ENCODE data around the gene CLCN4. TPM values are rescaled to one million over a fixed set of nuclear protein-coding genes. Genes with fewer than 3 reads are reported as not detected.

The CLCN4 gene
- total RNA-seq, 1 experiment from 2014 or later: 6.9 TPM

DNA sequence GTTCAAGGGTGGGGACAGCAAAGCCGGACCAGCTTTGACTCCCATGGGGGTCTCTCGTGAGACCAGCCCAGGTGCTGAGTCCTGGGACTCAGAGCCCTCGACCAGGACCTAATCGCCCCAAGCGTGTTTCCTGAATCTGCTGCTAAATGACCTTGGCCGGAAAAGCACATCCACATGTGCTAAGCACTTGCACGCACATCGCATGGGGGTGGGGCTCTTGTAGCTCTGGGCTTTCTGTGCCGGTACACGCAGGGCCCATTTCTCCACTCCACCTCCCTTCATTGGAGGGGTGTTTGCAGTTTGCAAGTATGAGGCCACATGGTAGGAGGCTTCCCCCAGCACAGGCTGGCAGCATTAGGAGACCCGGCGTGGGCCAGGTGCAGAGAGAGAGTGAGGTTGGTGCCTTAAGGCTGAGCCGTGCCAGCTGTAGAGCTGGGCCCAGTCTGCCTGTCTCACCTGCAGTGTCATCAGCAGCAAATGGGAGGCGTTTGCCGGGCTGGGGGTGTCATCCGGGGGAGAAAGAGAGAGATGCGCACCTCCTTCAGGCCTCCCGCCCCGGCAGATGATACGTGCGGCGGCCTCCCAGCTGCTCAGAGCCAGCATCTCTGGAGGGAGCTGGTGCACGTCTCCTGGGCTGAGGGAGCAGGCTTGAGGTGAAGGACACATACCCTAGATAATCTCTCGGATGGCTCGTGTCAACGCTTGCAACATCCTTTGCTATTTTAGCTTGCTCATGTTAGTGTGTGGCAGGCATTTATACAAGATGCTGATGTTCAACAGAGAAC lies 45.2 kb upstream of the CLCN4 start:
- Histone ChIP-seq H2AFZ (ENCODE audit: low read length) (no peak overlapping the region), H3K27ac (ENCODE audit: insufficient read length, low read depth, low read length) (no peak overlapping the region), H2BK15ac (ENCODE audit: low read depth, low read length) (no peak overlapping the region), H2BK12ac (ENCODE audit: insufficient read length, low read depth, low read length) (no peak overlapping the region), H3K27me3 (ENCODE audit: insufficient read depth, low read length) (no peaks in the 10 kb centered on the region), H4K91ac (ENCODE audit: insufficient read length, low read depth, low read length) (no peak overlapping the region), H3K4ac (ENCODE audit: low read depth, low read length) (no peak overlapping the region), H3K23me2 (ENCODE audit: insufficient read length, low read depth, low read length, poor library complexity, severe bottlenecking) (no peaks in the 10 kb centered on the region), H3K4me1 (ENCODE audit: insufficient read depth, low read length) (0 out of 2 replicates have a peak, but pooled peaks cover 2% of the 10 kb centered on the region), H3K18ac (ENCODE audit: insufficient read length, low read depth, low read length) (no peak overlapping the region), H4K8ac (replicated peaks; ENCODE audit: insufficient read length, low read depth, low read length) (no peak overlapping the region), H3K23ac (ENCODE audit: insufficient read length, low read depth, low read length) (no peak overlapping the region), H4K20me1 (ENCODE audit: control insufficient read depth, insufficient read depth, insufficient read length) (no peaks in the 10 kb centered on the region), H3K79me2 (ENCODE audit: insufficient read depth, low read length) (no peaks in the 10 kb centered on the region), H2BK20ac (ENCODE audit: low read depth, low read length, poor library complexity, severe bottlenecking) (no peak overlapping the region), H4K5ac (ENCODE audit: insufficient read length, low read depth, low read length) (no peak overlapping the region), H3K14ac (ENCODE audit: insufficient read depth, low read length) (no peak overlapping the region), H3T11ph (ENCODE audit: low read length) (no peak overlapping the region), H3K4me2 (ENCODE audit: insufficient read depth, insufficient read length, low read length) (no peak overlapping the region), H3K9me3 (ENCODE audit: control insufficient read depth, low read depth, low read length) (no peaks in the 10 kb centered on the region), H2AK5ac (ENCODE audit: insufficient read length, low read length) (no peak overlapping the region), H3K79me1 (ENCODE audit: insufficient read depth, low read depth, low read length, poor library complexity, severe bottlenecking) (no peaks in the 10 kb centered on the region), H2BK120ac (ENCODE audit: low read depth, low read length, poor library complexity, severe bottlenecking) (no peak overlapping the region), H2BK5ac (ENCODE audit: insufficient read length, low read length) (no peak overlapping the region), H3K9ac (ENCODE audit: extremely low read depth, insufficient read length, low read length) (no peak overlapping the region), H3K56ac (ENCODE audit: insufficient read length, low read depth, low read length) (no peak overlapping the region)
- Mint-ChIP-seq H3K9me3 (peaks cover 48 to 55% of the 10 kb centered on the region in 2 experiments), H3K4me3 (no peak overlapping the region), H3K27me3 (ENCODE audit: low read depth) (no peaks in the 10 kb centered on the region; the same call in 1 of the 2 replicates), H3K4me1 (peaks cover 3 to 13% of the 10 kb centered on the region in 2 experiments), H3K27ac (no peak overlapping the region), H3K36me3 (ENCODE audit: insufficient read depth in 1 of 3, low read depth in 3 of 3) (peaks cover 35 to 40% (median 36%) of the 10 kb centered on the region in 3 experiments)
- DNase-seq: no peak
- WGBS (ENCODE audit: extremely low coverage, insufficient read length, low lambda C conversion rate): no CpG with 5 or more reads among the region's 26 CpGs
- TF ChIP-seq, protein P1, sequence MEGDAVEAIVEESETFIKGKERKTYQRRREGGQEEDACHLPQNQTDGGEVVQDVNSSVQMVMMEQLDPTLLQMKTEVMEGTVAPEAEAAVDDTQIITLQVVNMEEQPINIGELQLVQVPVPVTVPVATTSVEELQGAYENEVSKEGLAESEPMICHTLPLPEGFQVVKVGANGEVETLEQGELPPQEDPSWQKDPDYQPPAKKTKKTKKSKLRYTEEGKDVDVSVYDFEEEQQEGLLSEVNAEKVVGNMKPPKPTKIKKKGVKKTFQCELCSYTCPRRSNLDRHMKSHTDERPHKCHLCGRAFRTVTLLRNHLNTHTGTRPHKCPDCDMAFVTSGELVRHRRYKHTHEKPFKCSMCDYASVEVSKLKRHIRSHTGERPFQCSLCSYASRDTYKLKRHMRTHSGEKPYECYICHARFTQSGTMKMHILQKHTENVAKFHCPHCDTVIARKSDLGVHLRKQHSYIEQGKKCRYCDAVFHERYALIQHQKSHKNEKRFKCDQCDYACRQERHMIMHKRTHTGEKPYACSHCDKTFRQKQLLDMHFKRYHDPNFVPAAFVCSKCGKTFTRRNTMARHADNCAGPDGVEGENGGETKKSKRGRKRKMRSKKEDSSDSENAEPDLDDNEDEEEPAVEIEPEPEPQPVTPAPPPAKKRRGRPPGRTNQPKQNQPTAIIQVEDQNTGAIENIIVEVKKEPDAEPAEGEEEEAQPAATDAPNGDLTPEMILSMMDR (conservative IDR thresholded peaks at IDR 0.05): no peak
